ENCODE data around the gene BAD. TPM values are rescaled to one million over a fixed set of nuclear protein-coding genes. Genes with fewer than 3 reads are reported as not detected.
"Not testable (repeated sequence)": the region's sequence is repeated elsewhere in the genome, so short reads cannot be mapped to it uniquely, and the experiment has no call there.

The BAD gene
- total RNA-seq, 1 experiment from 2014 or later = 368 TPM

DNA sequence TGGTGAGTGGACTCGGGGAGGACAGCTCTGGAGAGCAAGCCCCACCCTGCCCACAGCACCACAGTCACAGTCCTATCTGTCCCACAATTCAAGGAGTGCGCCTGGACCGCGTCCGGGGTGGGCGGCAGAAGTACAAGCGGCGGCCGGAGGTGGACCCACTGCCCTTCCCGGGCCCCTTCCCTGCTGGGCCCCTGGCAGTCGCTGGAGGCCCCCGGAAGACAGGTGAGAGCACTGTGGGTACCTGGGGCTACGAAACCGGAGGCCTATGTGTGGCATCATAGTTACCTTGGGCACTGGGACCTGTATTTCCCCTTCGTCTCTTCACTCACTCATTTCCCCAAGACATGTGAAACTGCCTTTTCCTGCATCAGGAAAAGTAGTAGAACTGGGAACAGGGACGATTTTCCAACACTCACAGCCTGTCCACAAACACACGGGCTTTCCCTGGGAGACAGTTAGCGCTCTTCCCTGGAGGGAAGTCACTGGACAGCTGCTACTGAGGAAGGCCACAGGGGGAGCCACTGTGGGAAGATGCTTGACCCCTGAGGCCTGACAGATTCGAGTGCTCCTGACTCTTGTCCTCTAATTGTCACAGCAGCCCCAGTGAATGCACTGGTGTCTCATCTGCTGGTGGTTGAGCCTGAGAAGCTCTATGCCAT lies 29.8 kb upstream of the BAD start:
- ChIA-PET CTCF (interaction anchor here (1.0 kb wide), 1 partner anchor 41 kb away, joined by 3 read pairs; no protein-coding TSS in a partner anchor), POLR2A (ENCODE audit: unreplicated experiment) (no interaction called here)
- no peak overlapping the region for H3K9ac ChIP-seq (ENCODE audit: low read length)
- H3K4me3 ChIP-seq (ENCODE audit: low read length) = no peak overlapping the region
- H3K27ac ChIP-seq (ENCODE audit: low read length) = no peak overlapping the region
- intact Hi-C loops (cut with micrococcal nuclease) = no loop called here
- no peaks in the 10 kb centered on the region for H3K27me3 ChIP-seq (ENCODE audit: low read length)
- H4K20me1 ChIP-seq (ENCODE audit: low read length) = no peaks in the 10 kb centered on the region
- ATAC-seq = no peak
- BruUV-seq (replicated peaks) = no TSS peak
- no peak overlapping the region for H3K4me2 ChIP-seq (ENCODE audit: low read length)
- H3F3A ChIP-seq (ENCODE audit: low read length, unreplicated experiment) = peaks cover 7% of the 10 kb centered on the region
- peaks cover 10% of the 10 kb centered on the region for H3K4me1 ChIP-seq (ENCODE audit: insufficient read depth, low read length)
- no peaks in the 10 kb centered on the region for H3K9me3 ChIP-seq (ENCODE audit: low read length)
- H2AFZ ChIP-seq (ENCODE audit: low read length) = no peak overlapping the region
- H3K9me2 ChIP-seq (replicated peaks; ENCODE audit: low read length) = no peaks in the 10 kb centered on the region
- no peak for DNase-seq
- peaks cover 11% of the 10 kb centered on the region for H3K36me3 ChIP-seq (ENCODE audit: low read depth, low read length)
- TF ChIP-seq, protein P1, sequence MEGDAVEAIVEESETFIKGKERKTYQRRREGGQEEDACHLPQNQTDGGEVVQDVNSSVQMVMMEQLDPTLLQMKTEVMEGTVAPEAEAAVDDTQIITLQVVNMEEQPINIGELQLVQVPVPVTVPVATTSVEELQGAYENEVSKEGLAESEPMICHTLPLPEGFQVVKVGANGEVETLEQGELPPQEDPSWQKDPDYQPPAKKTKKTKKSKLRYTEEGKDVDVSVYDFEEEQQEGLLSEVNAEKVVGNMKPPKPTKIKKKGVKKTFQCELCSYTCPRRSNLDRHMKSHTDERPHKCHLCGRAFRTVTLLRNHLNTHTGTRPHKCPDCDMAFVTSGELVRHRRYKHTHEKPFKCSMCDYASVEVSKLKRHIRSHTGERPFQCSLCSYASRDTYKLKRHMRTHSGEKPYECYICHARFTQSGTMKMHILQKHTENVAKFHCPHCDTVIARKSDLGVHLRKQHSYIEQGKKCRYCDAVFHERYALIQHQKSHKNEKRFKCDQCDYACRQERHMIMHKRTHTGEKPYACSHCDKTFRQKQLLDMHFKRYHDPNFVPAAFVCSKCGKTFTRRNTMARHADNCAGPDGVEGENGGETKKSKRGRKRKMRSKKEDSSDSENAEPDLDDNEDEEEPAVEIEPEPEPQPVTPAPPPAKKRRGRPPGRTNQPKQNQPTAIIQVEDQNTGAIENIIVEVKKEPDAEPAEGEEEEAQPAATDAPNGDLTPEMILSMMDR (conservative IDR thresholded peaks at IDR 0.05; ENCODE audit: low read depth, low read length) = peak; percentile 51; the same call in 1 of the 2 replicates
- TF ChIP-seq EZH2 (IDR thresholded peaks at IDR 0.05; ENCODE audit: low read length, unreplicated experiment) = no peak
- peaks cover 51% of the 10 kb centered on the region for H3K79me2 ChIP-seq (ENCODE audit: low read length)

DNA sequence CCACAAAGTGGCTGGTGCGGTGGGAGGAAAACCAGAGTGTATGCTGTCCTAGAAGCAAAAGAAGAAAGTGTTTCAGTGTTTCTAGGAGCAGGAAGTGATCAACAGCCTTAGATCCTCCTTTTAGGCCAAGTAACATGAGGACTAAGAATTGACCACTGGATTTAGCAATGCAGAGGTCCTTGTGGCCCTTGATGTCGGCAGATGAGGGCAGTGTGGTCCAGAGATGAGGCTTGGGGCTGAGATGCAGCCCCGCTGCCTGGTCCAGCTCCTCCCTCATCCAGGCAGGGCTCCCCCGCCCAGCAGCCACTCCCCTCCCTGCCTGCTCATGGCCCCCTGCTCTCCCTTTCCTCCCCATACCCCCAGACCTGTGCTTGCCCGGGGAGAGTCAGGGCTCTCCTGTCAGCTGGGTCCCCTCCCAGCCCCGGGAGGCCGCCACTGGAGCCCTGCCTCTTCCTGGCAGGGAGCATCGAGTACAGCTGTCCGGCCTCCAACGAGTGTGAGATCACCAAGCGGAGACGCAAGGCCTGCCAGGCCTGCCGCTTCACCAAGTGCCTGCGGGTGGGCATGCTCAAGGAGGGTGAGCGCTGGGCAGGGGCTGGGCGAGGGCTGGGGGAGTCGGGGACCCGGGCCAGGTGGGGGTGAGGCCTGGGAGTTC lies 29.2 kb upstream of the BAD start:
- BruUV-seq (replicated peaks) = no TSS peak
- no peak overlapping the region for H3K27ac ChIP-seq (ENCODE audit: low read length)

DNA sequence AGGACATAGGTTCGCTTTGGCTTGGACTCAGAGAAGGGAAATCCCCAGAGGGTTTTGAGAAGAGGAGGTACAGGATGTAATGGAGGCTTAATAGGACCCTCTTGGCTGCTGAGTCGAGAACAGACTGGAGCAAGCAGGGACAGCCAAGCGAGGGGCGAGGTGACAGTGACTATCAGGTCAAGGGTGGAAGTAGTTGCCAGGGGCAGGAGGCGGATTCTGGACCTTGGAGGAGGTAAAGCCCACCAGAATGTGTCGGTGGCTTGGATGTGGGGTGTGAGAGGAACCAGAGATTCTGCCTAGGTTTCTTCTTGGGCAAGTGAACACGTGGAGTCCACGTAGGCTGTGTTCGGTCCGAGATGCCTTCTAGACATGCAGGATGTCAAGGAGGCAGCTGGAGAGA lies 28.5 kb upstream of the BAD start:
- Histone ChIP-seq H3K36me3 (ENCODE audit: low read depth, low read length) (peaks cover 11% of the 10 kb centered on the region), H3K27me3 (ENCODE audit: low read length) (no peaks in the 10 kb centered on the region), H3K4me2 (ENCODE audit: low read length) (no peak overlapping the region), H4K20me1 (ENCODE audit: low read length) (no peaks in the 10 kb centered on the region), H2AFZ (ENCODE audit: low read length) (no peak overlapping the region), H3K9me3 (ENCODE audit: low read length) (no peaks in the 10 kb centered on the region), H3K9ac (ENCODE audit: low read length) (no peak overlapping the region), H3K27ac (ENCODE audit: low read length) (no peak overlapping the region), H3K4me3 (ENCODE audit: low read length) (no peak overlapping the region), H3K9me2 (replicated peaks; ENCODE audit: low read length) (no peaks in the 10 kb centered on the region), H3K79me2 (ENCODE audit: low read length) (peaks cover 43% of the 10 kb centered on the region), H3F3A (ENCODE audit: low read length, unreplicated experiment) (peaks cover 7% of the 10 kb centered on the region), H3K4me1 (ENCODE audit: insufficient read depth, low read length) (peaks cover 5% of the 10 kb centered on the region)
- ATAC-seq (no peak), DNase-seq (no peak)
- ChIA-PET CTCF (no interaction called here), POLR2A (ENCODE audit: unreplicated experiment) (no interaction called here)
- intact Hi-C loops (cut with micrococcal nuclease) = no loop called here
- no TSS peak for BruUV-seq (replicated peaks)
- TF ChIP-seq EZH2phosphoT487 (IDR thresholded peaks at IDR 0.05; ENCODE audit: borderline replicate concordance, low read length) = no peak
- TF ChIP-seq, protein P1 (conservative IDR thresholded peaks at IDR 0.05; ENCODE audit: low read depth, low read length) = no peak
- TF ChIP-seq EZH2 (IDR thresholded peaks at IDR 0.05; ENCODE audit: low read length, unreplicated experiment) = no peak

More for the DNA sequence above, 29.2 kb upstream of the BAD start:
- Histone ChIP-seq H3K4me2 (ENCODE audit: low read length) (no peak overlapping the region), H3K9me2 (replicated peaks; ENCODE audit: low read length) (no peaks in the 10 kb centered on the region), H3K9ac (ENCODE audit: low read length) (no peak overlapping the region), H3K79me2 (ENCODE audit: low read length) (peaks cover 46% of the 10 kb centered on the region), H2AFZ (ENCODE audit: low read length) (no peak overlapping the region), H4K20me1 (ENCODE audit: low read length) (no peaks in the 10 kb centered on the region), H3K4me3 (ENCODE audit: low read length) (no peak overlapping the region), H3K4me1 (ENCODE audit: insufficient read depth, low read length) (peaks cover 5% of the 10 kb centered on the region), H3K27me3 (ENCODE audit: low read length) (no peaks in the 10 kb centered on the region), H3K9me3 (ENCODE audit: low read length) (no peaks in the 10 kb centered on the region), H3F3A (ENCODE audit: low read length, unreplicated experiment) (peaks cover 7% of the 10 kb centered on the region), H3K36me3 (ENCODE audit: low read depth, low read length) (peaks cover 11% of the 10 kb centered on the region)
- ATAC-seq = no peak
- ChIA-PET CTCF (no interaction called here), POLR2A (ENCODE audit: unreplicated experiment) (no interaction called here)
- TF ChIP-seq EZH2phosphoT487 (IDR thresholded peaks at IDR 0.05; ENCODE audit: borderline replicate concordance, low read length) = no peak
- TF ChIP-seq EZH2 (IDR thresholded peaks at IDR 0.05; ENCODE audit: low read length, unreplicated experiment) = no peak
- TF ChIP-seq, protein P1 (conservative IDR thresholded peaks at IDR 0.05; ENCODE audit: low read depth, low read length) = no peak
- intact Hi-C loops (cut with micrococcal nuclease) = no loop called here
- no peak for DNase-seq

DNA sequence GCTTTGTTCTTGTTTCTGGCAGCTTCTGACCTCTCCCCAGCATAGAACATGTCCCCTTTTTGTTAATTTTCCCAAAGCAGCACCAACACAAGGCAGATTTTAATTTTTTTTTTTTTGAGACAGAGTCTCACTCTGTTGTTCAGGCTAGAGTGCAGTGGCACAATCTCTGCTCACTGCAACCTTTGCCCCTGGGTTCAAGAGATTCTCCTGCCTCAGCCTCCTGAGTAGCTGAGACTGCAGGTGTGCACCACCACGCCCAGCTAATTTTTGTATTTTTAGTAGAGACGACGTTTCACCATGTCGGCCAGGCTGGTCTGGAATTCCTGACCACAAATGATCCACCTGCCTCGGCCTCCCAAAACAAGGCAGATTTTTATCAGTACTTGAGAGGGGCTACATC lies 23.3 kb upstream of the BAD start:
- H4K20me1 ChIP-seq (ENCODE audit: low read length); DNase-seq; intact Hi-C loops (cut with micrococcal nuclease); CTCF ChIA-PET; H3K27me3 ChIP-seq (ENCODE audit: low read length); BruUV-seq (replicated peaks); H3K9ac ChIP-seq (ENCODE audit: low read length); H3K36me3 ChIP-seq (ENCODE audit: low read depth, low read length); ATAC-seq; H2AFZ ChIP-seq (ENCODE audit: low read length); H3K4me2 ChIP-seq (ENCODE audit: low read length); H3K9me2 ChIP-seq (replicated peaks; ENCODE audit: low read length); POLR2A ChIA-PET (ENCODE audit: unreplicated experiment); H3K9me3 ChIP-seq (ENCODE audit: low read length); H3K27ac ChIP-seq (ENCODE audit: low read length); H3K4me3 ChIP-seq (ENCODE audit: low read length); H3F3A ChIP-seq (ENCODE audit: low read length, unreplicated experiment): not testable (repeated sequence)
- peaks cover 43% of the 10 kb centered on the region for H3K79me2 ChIP-seq (ENCODE audit: low read length)
- H3K4me1 ChIP-seq (ENCODE audit: insufficient read depth, low read length) = peaks cover 20% of the 10 kb centered on the region

All from PC-3 (cell line).